ENCODE data around the gene NADSYN1. TPM values are rescaled to one million over a fixed set of nuclear protein-coding genes. Genes with fewer than 3 reads are reported as not detected.

The NADSYN1 gene
- total RNA-seq, 1 donor from 2014 or later: 71.0 TPM

DNA sequence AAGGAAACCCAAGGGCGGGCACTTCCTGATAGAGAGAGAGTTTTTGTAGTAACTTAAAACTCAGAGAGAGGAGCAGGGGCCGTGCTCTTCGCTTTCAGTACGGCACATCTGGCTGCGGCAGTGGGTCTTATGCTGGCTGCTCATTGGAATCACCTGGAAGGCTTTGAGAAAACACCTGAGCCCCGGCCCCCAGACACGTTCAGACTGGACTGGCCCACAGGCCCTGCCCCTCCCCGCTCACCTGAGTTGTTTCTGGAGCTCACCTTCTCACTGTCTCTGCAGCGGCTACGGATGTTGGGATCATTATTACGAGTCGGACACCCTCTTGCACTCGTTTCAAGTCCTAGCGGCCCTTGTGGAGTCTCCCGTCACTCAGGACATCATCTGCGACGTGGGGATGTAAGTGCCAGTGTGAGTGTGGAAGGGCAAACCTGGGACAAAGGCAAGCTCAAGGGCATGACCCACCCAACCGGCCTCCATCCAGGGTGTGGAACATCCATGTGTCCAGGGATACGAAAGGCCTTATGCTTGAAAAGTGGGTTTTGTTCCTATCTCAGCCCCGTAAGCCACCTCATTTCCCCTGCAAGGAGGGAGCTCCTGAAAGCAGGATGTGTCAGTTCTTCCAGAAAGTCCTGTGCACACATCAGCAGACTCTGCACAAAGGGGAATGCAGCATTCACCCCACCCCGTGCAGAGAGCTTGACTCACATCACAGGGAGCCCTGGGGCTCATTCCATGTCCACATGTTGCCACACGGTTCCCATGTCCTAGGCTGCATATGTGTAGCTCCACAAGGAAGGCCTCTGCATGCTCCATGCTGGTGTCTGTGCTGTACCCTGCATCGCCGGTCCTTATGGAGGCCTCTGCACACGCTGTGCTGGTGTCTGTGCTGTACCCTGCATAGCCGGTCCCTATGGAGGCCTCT lies 5.4 kb downstream of the NADSYN1 start:
- DNase-seq (ENCODE audit: low spot score in 2 of 2, unreplicated experiment in 2 of 2): no peak
- no peaks in the 10 kb centered on the region for H3K27me3 Mint-ChIP-seq (ENCODE audit: low read depth)
- TF ChIP-seq, protein P1, sequence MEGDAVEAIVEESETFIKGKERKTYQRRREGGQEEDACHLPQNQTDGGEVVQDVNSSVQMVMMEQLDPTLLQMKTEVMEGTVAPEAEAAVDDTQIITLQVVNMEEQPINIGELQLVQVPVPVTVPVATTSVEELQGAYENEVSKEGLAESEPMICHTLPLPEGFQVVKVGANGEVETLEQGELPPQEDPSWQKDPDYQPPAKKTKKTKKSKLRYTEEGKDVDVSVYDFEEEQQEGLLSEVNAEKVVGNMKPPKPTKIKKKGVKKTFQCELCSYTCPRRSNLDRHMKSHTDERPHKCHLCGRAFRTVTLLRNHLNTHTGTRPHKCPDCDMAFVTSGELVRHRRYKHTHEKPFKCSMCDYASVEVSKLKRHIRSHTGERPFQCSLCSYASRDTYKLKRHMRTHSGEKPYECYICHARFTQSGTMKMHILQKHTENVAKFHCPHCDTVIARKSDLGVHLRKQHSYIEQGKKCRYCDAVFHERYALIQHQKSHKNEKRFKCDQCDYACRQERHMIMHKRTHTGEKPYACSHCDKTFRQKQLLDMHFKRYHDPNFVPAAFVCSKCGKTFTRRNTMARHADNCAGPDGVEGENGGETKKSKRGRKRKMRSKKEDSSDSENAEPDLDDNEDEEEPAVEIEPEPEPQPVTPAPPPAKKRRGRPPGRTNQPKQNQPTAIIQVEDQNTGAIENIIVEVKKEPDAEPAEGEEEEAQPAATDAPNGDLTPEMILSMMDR (IDR thresholded peaks at IDR 0.05; ENCODE audit: unreplicated experiment): no peak
- H3K27ac Mint-ChIP-seq: no peak overlapping the region
- no peak overlapping the region for H3K4me3 Mint-ChIP-seq
- H3K36me3 Mint-ChIP-seq: peaks cover 22% of the 10 kb centered on the region
- peaks cover 10% of the 10 kb centered on the region for H3K4me1 Mint-ChIP-seq
- no peaks in the 10 kb centered on the region for H3K9me3 Mint-ChIP-seq

DNA sequence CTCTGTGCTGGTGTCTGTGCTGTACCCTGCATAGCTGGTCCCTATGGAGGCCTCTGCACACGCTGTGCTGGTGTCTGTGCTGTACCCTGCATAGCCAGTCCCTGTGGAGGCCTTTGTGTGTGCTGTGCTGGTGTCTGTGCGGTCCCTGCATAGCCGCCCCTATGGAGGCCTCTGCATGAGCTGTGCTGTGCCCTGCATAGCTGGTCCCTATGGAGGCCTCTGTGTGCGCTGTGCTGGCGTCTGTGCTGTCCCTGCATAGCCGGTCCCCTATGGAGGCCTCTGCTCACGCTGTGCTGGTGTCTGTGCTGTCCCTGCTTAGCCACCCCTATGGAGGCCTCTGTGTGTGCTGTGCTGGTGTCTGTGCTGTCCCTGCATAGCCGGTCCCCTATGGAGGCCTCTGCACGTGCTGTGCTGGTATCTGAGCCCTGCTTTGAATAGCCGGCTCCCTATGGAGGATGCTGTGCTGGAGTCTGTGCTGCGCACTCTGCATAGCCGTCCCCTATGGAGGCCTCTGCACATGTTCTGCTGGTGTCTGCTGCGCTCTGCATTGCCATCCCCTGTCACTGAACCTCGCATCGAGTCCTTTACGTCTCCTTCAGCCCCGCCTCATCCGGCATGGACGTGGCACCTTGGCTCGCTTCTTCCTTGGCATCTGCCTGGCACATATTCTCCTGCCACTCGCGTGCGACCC lies 6.2 kb downstream of the NADSYN1 start:
- no peak for DNase-seq (ENCODE audit: low spot score in 2 of 2, unreplicated experiment in 2 of 2)
- H3K9me3 Mint-ChIP-seq: no peaks in the 10 kb centered on the region
- peaks cover 28% of the 10 kb centered on the region for H3K36me3 Mint-ChIP-seq
- H3K27me3 Mint-ChIP-seq (ENCODE audit: low read depth): no peaks in the 10 kb centered on the region
- peaks cover 4% of the 10 kb centered on the region for H3K4me1 Mint-ChIP-seq
- TF ChIP-seq, protein P1 (IDR thresholded peaks at IDR 0.05; ENCODE audit: unreplicated experiment): no peak
- H3K27ac Mint-ChIP-seq: no peak overlapping the region
- H3K4me3 Mint-ChIP-seq: no peak overlapping the region

- no peak for DNase-seq (ENCODE audit: low spot score in 2 of 2, unreplicated experiment in 2 of 2)
- no peaks in the 10 kb centered on the region for H3K4me1 Mint-ChIP-seq
- H3K36me3 Mint-ChIP-seq: peaks cover 29% of the 10 kb centered on the region
- H3K9me3 Mint-ChIP-seq: no peaks in the 10 kb centered on the region
- H3K27ac Mint-ChIP-seq: no peak overlapping the region
- H3K4me3 Mint-ChIP-seq: no peak overlapping the region
- H3K27me3 Mint-ChIP-seq (ENCODE audit: low read depth): no peaks in the 10 kb centered on the region
- TF ChIP-seq, protein P1 (IDR thresholded peaks at IDR 0.05; ENCODE audit: unreplicated experiment): no peak
Observed at GRCh38 chr11:71459767-71460320, 6.8 kb downstream of the NADSYN1 start.

GRCh38 chr11:71461696-71462095 lies 8.7 kb downstream of the NADSYN1 start:
- no peaks in the 10 kb centered on the region for H3K27me3 Mint-ChIP-seq (ENCODE audit: low read depth)
- no peak for DNase-seq (ENCODE audit: low spot score in 2 of 2, unreplicated experiment in 2 of 2)
- no peaks in the 10 kb centered on the region for H3K9me3 Mint-ChIP-seq
- peaks cover 24% of the 10 kb centered on the region for H3K36me3 Mint-ChIP-seq
- TF ChIP-seq, protein P1 (IDR thresholded peaks at IDR 0.05; ENCODE audit: unreplicated experiment): no peak
- H3K4me1 Mint-ChIP-seq: no peaks in the 10 kb centered on the region
- no peak overlapping the region for H3K27ac Mint-ChIP-seq
- H3K4me3 Mint-ChIP-seq: no peak overlapping the region

DNA sequence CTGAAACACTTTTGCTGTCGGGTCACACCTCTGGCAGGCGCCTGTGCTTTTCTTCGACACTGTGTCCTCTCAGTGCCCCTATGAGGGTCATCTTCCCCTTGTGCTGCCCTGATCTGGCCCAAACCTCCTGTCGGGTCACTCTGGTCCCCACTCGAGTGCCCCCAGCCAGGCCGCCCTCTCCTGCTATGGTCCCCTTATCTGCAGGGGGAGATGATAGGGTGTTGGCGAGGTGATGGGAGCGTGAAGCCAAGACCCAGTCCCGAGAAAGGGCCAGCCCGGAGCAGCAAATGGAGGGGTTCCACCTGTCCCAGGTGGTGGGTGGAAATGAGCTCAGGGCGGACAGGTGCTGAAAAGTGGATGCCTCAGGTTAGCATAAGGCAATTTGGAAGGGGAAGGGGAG lies 9.7 kb downstream of the NADSYN1 start:
- Mint-ChIP-seq H3K27me3 (ENCODE audit: low read depth) (no peaks in the 10 kb centered on the region), H3K27ac (no peak overlapping the region), H3K36me3 (peaks cover 33% of the 10 kb centered on the region), H3K9me3 (no peaks in the 10 kb centered on the region), H3K4me1 (no peaks in the 10 kb centered on the region), H3K4me3 (no peak overlapping the region)
- DNase-seq (ENCODE audit: low spot score in 2 of 2, unreplicated experiment in 2 of 2): no peak
- TF ChIP-seq, protein P1 (IDR thresholded peaks at IDR 0.05; ENCODE audit: unreplicated experiment): no peak
